ENCODE measurements around the gene AKAP10.

Gene AKAP10

DNA sequence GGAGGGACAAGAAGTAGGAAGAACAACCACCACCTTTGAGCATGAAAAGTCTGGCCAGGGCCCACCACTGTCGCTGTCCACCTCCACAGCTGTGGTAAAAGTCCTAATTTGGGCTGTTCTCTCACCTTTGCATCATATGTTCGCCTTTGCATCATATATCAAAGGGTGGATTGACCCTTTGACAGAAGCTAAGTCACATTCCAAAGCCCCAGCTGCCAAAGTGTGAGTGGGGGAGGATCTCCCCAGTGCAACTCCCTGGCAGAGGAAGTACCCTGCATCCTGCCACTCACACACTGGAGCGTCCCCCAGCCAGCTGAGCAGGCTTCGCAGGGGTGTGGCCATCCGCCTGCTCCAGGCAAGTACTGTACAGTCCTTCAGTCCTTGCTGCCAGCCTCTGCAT, 18.9 kb upstream of the AKAP10 start:
- Histone ChIP-seq H3K9ac (ENCODE audit: low read length) (no peak overlapping the region), H3K9me2 (replicated peaks; ENCODE audit: insufficient read depth, low read length) (no peaks in the 10 kb centered on the region), H3F3A (ENCODE audit: insufficient read depth, low read length) (no peaks in the 10 kb centered on the region), H3K4me2 (ENCODE audit: low read depth, low read length) (no peak overlapping the region), H3K9me3 (replicated peaks; ENCODE audit: insufficient read depth, low read length) (no peaks in the 10 kb centered on the region), H3K79me2 (ENCODE audit: low read length) (no peaks in the 10 kb centered on the region), H3K4me1 (ENCODE audit: low read length) (no peaks in the 10 kb centered on the region), H2AFZ (ENCODE audit: low read length) (no peak overlapping the region), H3K36me3 (replicated peaks; ENCODE audit: insufficient read depth, low read length) (no peaks in the 10 kb centered on the region), H3K27me3 (replicated peaks; ENCODE audit: insufficient read depth, low read length) (no peaks in the 10 kb centered on the region), H4K20me1 (ENCODE audit: insufficient read depth, low read length) (no peaks in the 10 kb centered on the region), H3K4me3 (ENCODE audit: low read length) (no peak overlapping the region), H3K27ac (ENCODE audit: low read length) (no peak overlapping the region)
- no peak for TF ChIP-seq EZH2phosphoT487 (IDR thresholded peaks at IDR 0.05; ENCODE audit: low read length)
- TF ChIP-seq EZH2 (optimal IDR thresholded peaks at IDR 0.05; ENCODE audit: low read depth, low read length) = no peak
- no peak for TF ChIP-seq CTCF (IDR thresholded peaks at IDR 0.05; ENCODE audit: low read length)
- DNase-seq = no peak

DNA sequence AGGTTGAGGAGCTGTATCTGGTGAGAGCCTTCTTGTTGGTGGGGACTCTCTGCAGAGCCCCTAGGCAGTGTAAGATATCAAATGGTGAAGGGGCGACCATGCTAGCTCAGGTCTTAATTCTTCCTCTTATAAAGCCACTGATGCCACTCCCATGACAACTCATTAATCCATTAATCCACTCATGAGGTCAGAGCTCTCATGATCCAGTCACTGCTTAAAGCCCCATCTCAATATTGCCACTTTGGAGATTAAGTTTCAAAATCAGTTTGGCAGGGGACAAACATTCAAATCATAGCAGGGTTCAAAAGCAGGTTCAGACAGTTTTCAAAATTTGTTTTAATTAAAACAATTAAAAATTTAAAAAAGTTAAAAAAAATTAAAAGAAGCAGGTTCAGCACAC, 18.5 kb upstream of the AKAP10 start:
- Histone ChIP-seq H3K79me2 (ENCODE audit: low read length) (no peaks in the 10 kb centered on the region), H3F3A (ENCODE audit: insufficient read depth, low read length) (no peaks in the 10 kb centered on the region), H3K4me1 (ENCODE audit: low read length) (no peaks in the 10 kb centered on the region), H3K9me2 (replicated peaks; ENCODE audit: insufficient read depth, low read length) (no peaks in the 10 kb centered on the region), H3K27me3 (replicated peaks; ENCODE audit: insufficient read depth, low read length) (no peaks in the 10 kb centered on the region), H2AFZ (ENCODE audit: low read length) (no peak overlapping the region), H3K9ac (ENCODE audit: low read length) (no peak overlapping the region), H3K9me3 (replicated peaks; ENCODE audit: insufficient read depth, low read length) (no peaks in the 10 kb centered on the region), H3K36me3 (replicated peaks; ENCODE audit: insufficient read depth, low read length) (no peaks in the 10 kb centered on the region), H3K4me2 (ENCODE audit: low read depth, low read length) (no peak overlapping the region), H4K20me1 (ENCODE audit: insufficient read depth, low read length) (no peaks in the 10 kb centered on the region), H3K27ac (ENCODE audit: low read length) (no peak overlapping the region), H3K4me3 (ENCODE audit: low read length) (no peak overlapping the region)
- no peak for DNase-seq
- no peak for TF ChIP-seq EZH2 (optimal IDR thresholded peaks at IDR 0.05; ENCODE audit: low read depth, low read length)
- TF ChIP-seq CTCF (IDR thresholded peaks at IDR 0.05; ENCODE audit: low read length) = no peak
- TF ChIP-seq EZH2phosphoT487 (IDR thresholded peaks at IDR 0.05; ENCODE audit: low read length) = no peak

GRCh38 chr17:19992803-19993713, 15.4 kb upstream of the AKAP10 start:
- H2AFZ ChIP-seq (ENCODE audit: low read length) = peak overlapping the region; percentile 60
- H4K20me1 ChIP-seq (ENCODE audit: insufficient read depth, low read length) = no peaks in the 10 kb centered on the region
- no peaks in the 10 kb centered on the region for H3K27me3 ChIP-seq (replicated peaks; ENCODE audit: insufficient read depth, low read length)
- peak overlapping the region; percentile 37 for H3K4me3 ChIP-seq (ENCODE audit: low read length)
- H3K9me3 ChIP-seq (replicated peaks; ENCODE audit: insufficient read depth, low read length) = no peaks in the 10 kb centered on the region
- H3F3A ChIP-seq (ENCODE audit: insufficient read depth, low read length) = no peaks in the 10 kb centered on the region
- H3K9me2 ChIP-seq (replicated peaks; ENCODE audit: insufficient read depth, low read length) = no peaks in the 10 kb centered on the region
- TF ChIP-seq CTCF (IDR thresholded peaks at IDR 0.05; ENCODE audit: low read length) (peak; percentile 71), EZH2phosphoT487 (IDR thresholded peaks at IDR 0.05; ENCODE audit: low read length) (no peak), EZH2 (optimal IDR thresholded peaks at IDR 0.05; ENCODE audit: low read depth, low read length) (no peak)
- DNase-seq = peak; percentile 91
- peak overlapping the region; percentile 25; the same call in 1 of the 2 replicates for H3K27ac ChIP-seq (ENCODE audit: low read length)
- peak overlapping the region; percentile 26; the same call in 1 of the 2 replicates for H3K9ac ChIP-seq (ENCODE audit: low read length)
- H3K36me3 ChIP-seq (replicated peaks; ENCODE audit: insufficient read depth, low read length) = no peaks in the 10 kb centered on the region
- no peaks in the 10 kb centered on the region for H3K79me2 ChIP-seq (ENCODE audit: low read length)
- H3K4me2 ChIP-seq (ENCODE audit: low read depth, low read length) = peak overlapping the region; percentile 61
- no peaks in the 10 kb centered on the region for H3K4me1 ChIP-seq (ENCODE audit: low read length)

Measured in MM.1S (cell line).